H9 (cell line): Measurements from ENCODE around the gene CRY2. TPM values are rescaled to one million over a fixed set of nuclear protein-coding genes. Genes with fewer than 3 reads are reported as not detected.

Experiments
- DNase-seq: peaks from one replicate; pipeline ENCODE4 v3.0.0-alpha.2; 2017
- H2AFZ ChIP-seq: one replicate; pipeline ENCODE4 v1.6.1; 2013; ENCODE audit warnings: mild to moderate bottlenecking, low read length, control low read depth, moderate library complexity
- H2AK5ac ChIP-seq: 2 replicates; pipeline ENCODE4 v1.6.1; 2013; ENCODE audit warnings: low read length, control low read depth, mixed read lengths; ENCODE audit not compliant: insufficient read length
- H2BK120ac ChIP-seq: one replicate; pipeline ENCODE4 v1.6.1; 2013; ENCODE audit warnings: low read depth, mild to moderate bottlenecking, low read length, control low read depth, inconsistent platforms; ENCODE audit not compliant: poor library complexity, severe bottlenecking
- H2BK12ac ChIP-seq: 2 replicates; pipeline ENCODE4 v1.6.1; 2013; ENCODE audit warnings: low read length, control low read depth, mixed read lengths, low read depth; ENCODE audit not compliant: insufficient read length
- H2BK15ac ChIP-seq: 2 replicates; pipeline ENCODE4 v1.6.1; 2013; ENCODE audit warnings: low read depth, low read length, control low read depth
- H2BK20ac ChIP-seq: one replicate; pipeline ENCODE4 v1.6.1; 2013; ENCODE audit warnings: low read depth, mild to moderate bottlenecking, low read length, control low read depth, inconsistent platforms; ENCODE audit not compliant: poor library complexity, severe bottlenecking
- H2BK5ac ChIP-seq: 2 replicates; pipeline ENCODE4 v1.6.1; 2013; ENCODE audit warnings: low read length, control low read depth, mixed read lengths; ENCODE audit not compliant: insufficient read length
- H3K14ac ChIP-seq: 2 replicates; pipeline ENCODE4 v1.6.1; 2013; ENCODE audit warnings: low read length, control low read depth; ENCODE audit not compliant: insufficient read depth
- H3K18ac ChIP-seq: 2 replicates; pipeline ENCODE4 v1.6.1; 2013; ENCODE audit warnings: low read depth, mild to moderate bottlenecking, mixed read lengths, low read length, control low read depth; ENCODE audit not compliant: insufficient read length
- H3K23ac ChIP-seq: 2 replicates; pipeline ENCODE4 v1.6.1; 2013; ENCODE audit warnings: low read length, control low read depth, mixed read lengths, low read depth; ENCODE audit not compliant: insufficient read length
- H3K23me2 ChIP-seq: 2 replicates; pipeline ENCODE4 v1.6.1; 2013; ENCODE audit warnings: low read depth, mild to moderate bottlenecking, mixed read lengths, low read length, control low read depth; ENCODE audit not compliant: insufficient read length, poor library complexity, severe bottlenecking
- H3K27ac ChIP-seq: 2 replicates; pipeline ENCODE4 v1.5.1; 2013; ENCODE audit warnings: low read length, control low read depth, mixed read lengths, low read depth; ENCODE audit not compliant: insufficient read length
- H3K27me3 ChIP-seq: 2 replicates; pipeline ENCODE4 v1.6.1; 2013; ENCODE audit warnings: low read length, control low read depth, inconsistent platforms; ENCODE audit not compliant: insufficient read depth
- H3K4ac ChIP-seq: 2 replicates; pipeline ENCODE4 v1.6.1; 2013; ENCODE audit warnings: low read depth, mild to moderate bottlenecking, control low read depth, inconsistent platforms, low read length, moderate library complexity
- H3K4me1 ChIP-seq: 2 replicates; pipeline ENCODE4 v1.6.1; 2013; ENCODE audit warnings: low read length, control low read depth, inconsistent platforms; ENCODE audit not compliant: insufficient read depth
- H3K4me2 ChIP-seq: 2 replicates; pipeline ENCODE4 v1.6.1; 2013; ENCODE audit warnings: low read length, control low read depth, mixed read lengths; ENCODE audit not compliant: insufficient read length, insufficient read depth
- H3K56ac ChIP-seq: 2 replicates; pipeline ENCODE4 v1.6.1; 2013; ENCODE audit warnings: low read depth, mild to moderate bottlenecking, mixed read lengths, low read length, control low read depth; ENCODE audit not compliant: insufficient read length
- H3K79me1 ChIP-seq: 2 replicates; pipeline ENCODE4 v1.6.1; 2013; ENCODE audit warnings: low read depth, mild to moderate bottlenecking, moderate library complexity, low read length, control low read depth, inconsistent platforms; ENCODE audit not compliant: insufficient read depth, poor library complexity, severe bottlenecking
- H3K79me2 ChIP-seq: 2 replicates; pipeline ENCODE4 v1.6.1; 2013; ENCODE audit warnings: low read length, control low read depth, inconsistent platforms; ENCODE audit not compliant: insufficient read depth
- H3K9ac ChIP-seq: 2 replicates; pipeline ENCODE4 v1.6.1; 2013; ENCODE audit warnings: low read length, control low read depth, mixed read lengths; ENCODE audit not compliant: insufficient read length; ENCODE audit errors: extremely low read depth
- H3K9me3 ChIP-seq: one replicate; pipeline ENCODE4 v1.6.1; 2013; ENCODE audit warnings: low read depth, low read length, inconsistent platforms; ENCODE audit not compliant: control insufficient read depth
- H3T11ph ChIP-seq: one replicate; pipeline ENCODE4 v1.6.1; 2013; ENCODE audit warnings: mild to moderate bottlenecking, low read length, control low read depth, inconsistent platforms
- H4K20me1 ChIP-seq: one replicate; pipeline ENCODE4 v1.6.1; 2013; ENCODE audit not compliant: control insufficient read depth, insufficient read length, insufficient read depth
- H4K5ac ChIP-seq: 2 replicates; pipeline ENCODE4 v1.6.1; 2013; ENCODE audit warnings: low read depth, mild to moderate bottlenecking, mixed read lengths, low read length, control low read depth; ENCODE audit not compliant: insufficient read length
- H4K8ac ChIP-seq: replicated peaks from 2 replicates; pipeline ENCODE4 v1.6.1; 2013; ENCODE audit warnings: low read length, control low read depth, mixed read lengths, low read depth; ENCODE audit not compliant: insufficient read length
- H4K91ac ChIP-seq: 2 replicates; pipeline ENCODE4 v1.6.1; 2013; ENCODE audit warnings: low read depth, mild to moderate bottlenecking, moderate library complexity, mixed read lengths, low read length, control low read depth; ENCODE audit not compliant: insufficient read length
- H3K27ac Mint-ChIP-seq, 3 experiments: 2 replicates in 2 of 3; 3 replicates in 1 of 3; pipeline ENCODE4 v1.8.0; 2020 to 2021; ENCODE audit warnings: mixed read lengths in 3 of 3, mild to moderate bottlenecking in 1 of 3, moderate library complexity in 1 of 3
- H3K27me3 Mint-ChIP-seq: 2 replicates; pipeline ENCODE4 v1.8.0; 2021; ENCODE audit warnings: low read depth, mild to moderate bottlenecking, moderate library complexity, mixed read lengths
- H3K36me3 Mint-ChIP-seq, 3 experiments: 2 replicates in 2 of 3; 3 replicates in 1 of 3; pipeline ENCODE4 v1.8.0; 2020 to 2021; ENCODE audit warnings: low read depth in 3 of 3, mixed read lengths in 3 of 3; ENCODE audit not compliant: insufficient read depth in 1 of 3
- H3K4me1 Mint-ChIP-seq, 2 experiments: 2 replicates each; pipeline ENCODE4 v1.8.0; 2020; ENCODE audit warnings: mixed read lengths in 2 of 2
- H3K4me3 Mint-ChIP-seq, 2 experiments: 2 replicates in 1 of 2; 3 replicates in 1 of 2; pipeline ENCODE4 v1.8.0; 2020 to 2021; ENCODE audit warnings: mild to moderate bottlenecking in 2 of 2, mixed read lengths in 2 of 2, moderate library complexity in 1 of 2
- H3K9me3 Mint-ChIP-seq, 2 experiments: 2 replicates in 1 of 2; 3 replicates in 1 of 2; pipeline ENCODE4 v1.8.0; 2020; ENCODE audit warnings: mild to moderate bottlenecking in 2 of 2, mixed read lengths in 2 of 2, moderate library complexity in 1 of 2
- WGBS: extraction: QIAGEN DNeasy Blood & Tissue Kit; methylation state at CpG from one replicate; pipeline ENCODE4 v1.1.7; 2013; ENCODE audit warnings: missing lambda C conversion rate, low lambda C conversion rate, mixed read lengths; ENCODE audit not compliant: insufficient read length; ENCODE audit errors: extremely low coverage; 5-methylcytosine and 5-hydroxymethylcytosine counted together
- total RNA-seq: library from RNA; stranded (reverse); gene quantifications from 2 replicates; pipeline ENCODE4 v1.2.1, GENCODE V29; 2021
- TF ChIP-seq, protein P1 (sequence below): fragments of 200-600 bp; sonication (generic); conservative IDR thresholded peaks from 3 replicates; pipeline ENCODE4 v1.8.0; 2021; ENCODE audit warnings: antibody characterized with exemption, mild to moderate bottlenecking

CRY2 gene
- total RNA-seq, 1 experiment from 2014 or later, result 14.4 TPM

GRCh38 chr11:45806072-45806933, 41.0 kb upstream of the CRY2 start:
- no peak overlapping the region for H3K27ac ChIP-seq
- H3K9ac ChIP-seq, result no peak overlapping the region

More at GRCh38 chr11:45806072-45806933, 41.0 kb upstream of the CRY2 start:
- H3K56ac ChIP-seq, result no peak overlapping the region
- no peak overlapping the region for H4K8ac ChIP-seq
- H2BK12ac ChIP-seq, result no peak overlapping the region
- H3K4me1 Mint-ChIP-seq, result peaks cover 17 to 21% of the 10 kb centered on the region in 2 experiments
- peak overlapping the region; percentile 64 for H3K4me2 ChIP-seq
- no peak overlapping the region for H4K91ac ChIP-seq
- H3K4me3 Mint-ChIP-seq, result peak overlapping the region; percentile 82 to 92
- no peak for DNase-seq
- H3K27ac Mint-ChIP-seq, result no peak overlapping the region; a peak in 3 of 7 replicates
- H3K27me3 ChIP-seq, result peaks cover 2% of the 10 kb centered on the region; the same call in 1 of the 2 replicates
- no peak overlapping the region for H2BK120ac ChIP-seq
- H3K79me1 ChIP-seq, result no peaks in the 10 kb centered on the region
- peaks cover 14% of the 10 kb centered on the region for H3K23me2 ChIP-seq
- H3K18ac ChIP-seq, result no peak overlapping the region
- H3K23ac ChIP-seq, result no peak overlapping the region
- H4K20me1 ChIP-seq, result no peaks in the 10 kb centered on the region
- no peak overlapping the region for H3T11ph ChIP-seq
- peaks cover 0 to 2% of the 10 kb centered on the region in 2 experiments; a peak in 1 of 5 replicates for H3K9me3 Mint-ChIP-seq
- H3K79me2 ChIP-seq, result no peaks in the 10 kb centered on the region
- H3K27me3 Mint-ChIP-seq, result peaks cover 23% of the 10 kb centered on the region
- H2BK5ac ChIP-seq, result no peak overlapping the region
- peaks cover 0 to 15% (median 13%) of the 10 kb centered on the region in 3 experiments; a peak in 4 of 7 replicates for H3K36me3 Mint-ChIP-seq
- no peaks in the 10 kb centered on the region for H3K9me3 ChIP-seq
- no CpG with 5 or more reads among the region's 20 CpGs for WGBS
- TF ChIP-seq, protein P1, sequence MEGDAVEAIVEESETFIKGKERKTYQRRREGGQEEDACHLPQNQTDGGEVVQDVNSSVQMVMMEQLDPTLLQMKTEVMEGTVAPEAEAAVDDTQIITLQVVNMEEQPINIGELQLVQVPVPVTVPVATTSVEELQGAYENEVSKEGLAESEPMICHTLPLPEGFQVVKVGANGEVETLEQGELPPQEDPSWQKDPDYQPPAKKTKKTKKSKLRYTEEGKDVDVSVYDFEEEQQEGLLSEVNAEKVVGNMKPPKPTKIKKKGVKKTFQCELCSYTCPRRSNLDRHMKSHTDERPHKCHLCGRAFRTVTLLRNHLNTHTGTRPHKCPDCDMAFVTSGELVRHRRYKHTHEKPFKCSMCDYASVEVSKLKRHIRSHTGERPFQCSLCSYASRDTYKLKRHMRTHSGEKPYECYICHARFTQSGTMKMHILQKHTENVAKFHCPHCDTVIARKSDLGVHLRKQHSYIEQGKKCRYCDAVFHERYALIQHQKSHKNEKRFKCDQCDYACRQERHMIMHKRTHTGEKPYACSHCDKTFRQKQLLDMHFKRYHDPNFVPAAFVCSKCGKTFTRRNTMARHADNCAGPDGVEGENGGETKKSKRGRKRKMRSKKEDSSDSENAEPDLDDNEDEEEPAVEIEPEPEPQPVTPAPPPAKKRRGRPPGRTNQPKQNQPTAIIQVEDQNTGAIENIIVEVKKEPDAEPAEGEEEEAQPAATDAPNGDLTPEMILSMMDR, result no peak
- H4K5ac ChIP-seq, result no peak overlapping the region
- H2AFZ ChIP-seq, result no peak overlapping the region
- H3K4me1 ChIP-seq, result no peaks in the 10 kb centered on the region; the same call in 1 of the 2 replicates
- H2AK5ac ChIP-seq, result no peak overlapping the region
- H2BK15ac ChIP-seq, result no peak overlapping the region
- no peak overlapping the region for H2BK20ac ChIP-seq
- no peak overlapping the region for H3K14ac ChIP-seq
- no peak overlapping the region for H3K4ac ChIP-seq
